HG02763 (cell line): ENCODE measurements around the gene GPATCH3.
"Not testable (repeated sequence)": the region's sequence is repeated elsewhere in the genome, so short reads cannot be mapped to it uniquely, and the experiment has no call there.

Experiments used
- ATAC-seq: cut with Tn5 transposase; IDR thresholded peaks from one replicate; pipeline ENCODE4 v1.9.1; 2021; ENCODE audit warnings: mild to moderate bottlenecking, moderate library complexity; ENCODE audit not compliant: unreplicated experiment

GPATCH3 gene

GRCh38 chr1:26913754-26914619 lies 13.7 kb upstream of the GPATCH3 start, which contains the start of gene NR0B2:
Gene NR0B2 (minus strand): TSS chr1:26913975. CDS start chr1:26913940, 35 bp downstream.
- ATAC-seq = no peak

GRCh38 chr1:26913389-26913753 lies 13.1 kb upstream of the GPATCH3 start:
- ATAC-seq = no peak

- ATAC-seq = no peak
Observed at GRCh38 chr1:26912147-26912490, 11.9 kb upstream of the GPATCH3 start.

- no peak for ATAC-seq
Observed at GRCh38 chr1:26911399-26912146, 11.3 kb upstream of the GPATCH3 start.

- ATAC-seq = no peak
Observed at GRCh38 chr1:26910343-26911160, 10.3 kb upstream of the GPATCH3 start.

- no peak for ATAC-seq
Observed at GRCh38 chr1:26909951-26910342, 9.7 kb upstream of the GPATCH3 start.

- no peak for ATAC-seq
Observed at GRCh38 chr1:26907071-26907917, 7.0 kb upstream of the GPATCH3 start.

- no peak for ATAC-seq
Observed at GRCh38 chr1:26900815-26901511, 696 bp upstream of the GPATCH3 start.

GRCh38 chr1:26897351-26897750 lies 2.9 kb downstream of the GPATCH3 start:
- no peak for ATAC-seq

GRCh38 chr1:26894263-26894662 lies 6.0 kb downstream of the GPATCH3 start:
- ATAC-seq = no peak

GRCh38 chr1:26890467-26890796 lies 9.8 kb downstream of the GPATCH3 start:
- ATAC-seq = peak; percentile 10

- peak; percentile 81 for ATAC-seq
Observed at GRCh38 chr1:26889551-26890466, 10.5 kb downstream of the GPATCH3 start, which contains the start of gene GPN2. Gene GPN2 (minus strand): TSS chr1:26890283. CDS start chr1:26890096, 187 bp downstream.

GRCh38 chr1:26888231-26888630 lies 12.0 kb downstream of the GPATCH3 start:
- no peak for ATAC-seq

GRCh38 chr1:26887125-26887524 lies 13.1 kb downstream of the GPATCH3 start:
- ATAC-seq = no peak

GRCh38 chr1:26882696-26883463 lies 17.4 kb downstream of the GPATCH3 start:
- no peak for ATAC-seq

GRCh38 chr1:26881611-26882010 lies 18.7 kb downstream of the GPATCH3 start:
- not testable (repeated sequence) for ATAC-seq

GRCh38 chr1:26879793-26880192 lies 20.5 kb downstream of the GPATCH3 start:
- no peak for ATAC-seq

GRCh38 chr1:26877326-26877725 lies 22.9 kb downstream of the GPATCH3 start:
- no peak for ATAC-seq
